ENCODE measurements around the gene RPH3AL.

DNA sequence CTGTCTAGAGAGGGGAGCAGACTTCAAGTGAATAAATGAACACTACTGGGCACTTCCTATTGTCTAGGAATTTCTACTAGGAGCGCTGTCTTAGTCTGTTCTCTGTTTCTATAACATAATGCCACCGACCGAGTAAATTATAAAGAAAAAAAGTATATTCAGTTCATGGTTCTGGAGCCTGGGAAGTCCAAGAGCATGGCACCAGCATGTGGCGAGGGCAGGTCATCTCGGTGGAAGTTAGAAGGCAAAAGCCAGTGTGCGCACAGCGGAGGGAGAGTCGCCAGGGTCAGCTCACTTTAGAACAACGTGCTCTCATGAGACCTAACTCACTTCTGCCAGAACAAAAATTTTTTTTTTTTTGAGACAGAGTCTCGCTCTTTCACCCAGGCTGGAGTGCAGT is 35.5 kb upstream of the RPH3AL start:
- TF ChIP-seq CTCF (conservative IDR thresholded peaks at IDR 0.05; ENCODE audit: low read depth, low read length) (no peak), EZH2phosphoT487 (IDR thresholded peaks at IDR 0.05; ENCODE audit: borderline replicate concordance, low read length) (no peak)

All from PC-3 (cell line).